ENCODE measurements around the gene PRRT1. TPM values are rescaled to one million over a fixed set of nuclear protein-coding genes. Genes with fewer than 3 reads are reported as not detected.

The PRRT1 gene
- total and polyA plus RNA-seq, 2 experiments from 2014 or later: 1.2 to 2.1 TPM

- in situ Hi-C loops (cut with MboI): no loop called here
- Histone ChIP-seq H4K20me1 (ENCODE audit: insufficient read depth) (no peaks in the 10 kb centered on the region), H3K27ac (no peak overlapping the region), H3K79me2 (ENCODE audit: insufficient read depth) (peaks cover 11% of the 10 kb centered on the region), H3K4me3 (no peak overlapping the region), H3K4me2 (ENCODE audit: unreplicated experiment) (peak overlapping the region; percentile 53), H3F3A (ENCODE audit: insufficient read depth) (no peaks in the 10 kb centered on the region; the same call in 1 of the 2 replicates), H2AFZ (peak overlapping the region; percentile 77), H3K4me1 (ENCODE audit: insufficient read depth) (peaks cover 17% of the 10 kb centered on the region; the same call in 1 of the 2 replicates), H3K27me3 (replicated peaks; ENCODE audit: insufficient read depth) (no peaks in the 10 kb centered on the region), H3K9me3 (ENCODE audit: low read depth) (no peaks in the 10 kb centered on the region), H3K9me2 (ENCODE audit: insufficient read depth) (no peaks in the 10 kb centered on the region), H3K36me3 (ENCODE audit: low read depth) (no peaks in the 10 kb centered on the region), H3K9ac (no peak overlapping the region)
- TF ChIP-seq EZH2phosphoT487 (IDR thresholded peaks at IDR 0.05; ENCODE audit: insufficient read depth, low read depth) (no peak), EZH2 (IDR thresholded peaks at IDR 0.05; ENCODE audit: insufficient read depth, poor library complexity, severe bottlenecking) (no peak)
- DNase-seq: peak; percentile 61
- 58 to 61% methylated on average over 4 of the region's 4 CpGs for WGBS, 2 experiments (ENCODE audit: low coverage in 1 of 2, low lambda C conversion rate in 2 of 2, missing lambda C conversion rate in 2 of 2)
Measured at GRCh38 chr6:32133786-32134185, 18.0 kb downstream of the PRRT1 start.

GRCh38 chr6:32132110-32132509, 19.6 kb downstream of the PRRT1 start:
- Histone ChIP-seq H3K79me2 (ENCODE audit: insufficient read depth) (peaks cover 23% of the 10 kb centered on the region), H3K27ac (no peak overlapping the region), H4K20me1 (ENCODE audit: insufficient read depth) (no peaks in the 10 kb centered on the region), H3K4me2 (ENCODE audit: unreplicated experiment) (no peak overlapping the region), H3K9me3 (ENCODE audit: low read depth) (no peaks in the 10 kb centered on the region), H3K9ac (no peak overlapping the region), H3K36me3 (ENCODE audit: low read depth) (no peaks in the 10 kb centered on the region), H3F3A (ENCODE audit: insufficient read depth) (no peaks in the 10 kb centered on the region; the same call in 1 of the 2 replicates), H3K27me3 (replicated peaks; ENCODE audit: insufficient read depth) (no peaks in the 10 kb centered on the region), H3K4me1 (ENCODE audit: insufficient read depth) (peaks cover 24% of the 10 kb centered on the region; the same call in 1 of the 2 replicates), H3K9me2 (ENCODE audit: insufficient read depth) (no peaks in the 10 kb centered on the region), H3K4me3 (no peak overlapping the region), H2AFZ (no peak overlapping the region)
- in situ Hi-C loops (cut with MboI): no loop called here
- TF ChIP-seq EZH2 (IDR thresholded peaks at IDR 0.05; ENCODE audit: insufficient read depth, poor library complexity, severe bottlenecking) (no peak), EZH2phosphoT487 (IDR thresholded peaks at IDR 0.05; ENCODE audit: insufficient read depth, low read depth) (no peak)
- DNase-seq: no peak

DNA sequence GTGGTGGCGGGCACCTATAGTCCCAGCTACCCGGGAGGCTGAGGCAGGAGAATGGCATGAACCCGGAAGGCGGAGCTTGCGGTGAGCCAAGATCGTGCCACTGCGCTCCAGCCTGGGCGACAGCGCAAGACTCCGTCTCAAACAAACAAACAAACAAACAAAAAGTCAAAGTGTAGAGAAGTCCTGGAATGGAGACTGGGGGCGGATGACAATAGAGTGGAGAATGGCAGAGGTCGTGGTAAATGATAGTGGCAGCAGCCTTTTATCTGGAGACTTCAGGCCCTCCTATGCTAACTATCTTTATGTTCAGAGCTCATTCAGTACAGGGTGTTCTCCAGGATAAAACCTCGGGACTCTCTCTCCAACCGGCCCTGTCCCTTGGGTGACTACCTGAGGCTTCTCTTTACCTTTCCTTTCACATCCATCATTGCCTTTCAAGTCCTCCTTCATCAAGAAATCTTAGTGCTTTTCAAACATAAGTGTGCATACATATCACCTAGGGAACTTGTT, 20.2 kb downstream of the PRRT1 start:
- 92 to 94% methylated on average over 14 of the region's 14 CpGs for WGBS, 2 experiments (ENCODE audit: low coverage in 1 of 2, low lambda C conversion rate in 2 of 2, missing lambda C conversion rate in 2 of 2)
- peaks cover 29% of the 10 kb centered on the region for H3K79me2 ChIP-seq (ENCODE audit: insufficient read depth)
- DNase-seq: no peak
- H4K20me1 ChIP-seq (ENCODE audit: insufficient read depth): no peaks in the 10 kb centered on the region
- H3K9me3 ChIP-seq (ENCODE audit: low read depth): no peaks in the 10 kb centered on the region
- no peak overlapping the region for H3K27ac ChIP-seq
- H3K27me3 ChIP-seq (replicated peaks; ENCODE audit: insufficient read depth): no peaks in the 10 kb centered on the region
- H3K4me1 ChIP-seq (ENCODE audit: insufficient read depth): peaks cover 30% of the 10 kb centered on the region
- no peak overlapping the region for H3K4me3 ChIP-seq
- H3K4me2 ChIP-seq (ENCODE audit: unreplicated experiment): no peak overlapping the region
- H3K9ac ChIP-seq: no peak overlapping the region
- no peaks in the 10 kb centered on the region for H3K9me2 ChIP-seq (ENCODE audit: insufficient read depth)
- H2AFZ ChIP-seq: no peak overlapping the region
- no peaks in the 10 kb centered on the region; the same call in 1 of the 2 replicates for H3F3A ChIP-seq (ENCODE audit: insufficient read depth)
- no peak for TF ChIP-seq EZH2phosphoT487 (IDR thresholded peaks at IDR 0.05; ENCODE audit: insufficient read depth, low read depth)
- no peak for TF ChIP-seq EZH2 (IDR thresholded peaks at IDR 0.05; ENCODE audit: insufficient read depth, poor library complexity, severe bottlenecking)
- H3K36me3 ChIP-seq (ENCODE audit: low read depth): peaks cover under 1% of the 10 kb centered on the region; the same call in 1 of the 2 replicates
- in situ Hi-C loops (cut with MboI): no loop called here

DNA sequence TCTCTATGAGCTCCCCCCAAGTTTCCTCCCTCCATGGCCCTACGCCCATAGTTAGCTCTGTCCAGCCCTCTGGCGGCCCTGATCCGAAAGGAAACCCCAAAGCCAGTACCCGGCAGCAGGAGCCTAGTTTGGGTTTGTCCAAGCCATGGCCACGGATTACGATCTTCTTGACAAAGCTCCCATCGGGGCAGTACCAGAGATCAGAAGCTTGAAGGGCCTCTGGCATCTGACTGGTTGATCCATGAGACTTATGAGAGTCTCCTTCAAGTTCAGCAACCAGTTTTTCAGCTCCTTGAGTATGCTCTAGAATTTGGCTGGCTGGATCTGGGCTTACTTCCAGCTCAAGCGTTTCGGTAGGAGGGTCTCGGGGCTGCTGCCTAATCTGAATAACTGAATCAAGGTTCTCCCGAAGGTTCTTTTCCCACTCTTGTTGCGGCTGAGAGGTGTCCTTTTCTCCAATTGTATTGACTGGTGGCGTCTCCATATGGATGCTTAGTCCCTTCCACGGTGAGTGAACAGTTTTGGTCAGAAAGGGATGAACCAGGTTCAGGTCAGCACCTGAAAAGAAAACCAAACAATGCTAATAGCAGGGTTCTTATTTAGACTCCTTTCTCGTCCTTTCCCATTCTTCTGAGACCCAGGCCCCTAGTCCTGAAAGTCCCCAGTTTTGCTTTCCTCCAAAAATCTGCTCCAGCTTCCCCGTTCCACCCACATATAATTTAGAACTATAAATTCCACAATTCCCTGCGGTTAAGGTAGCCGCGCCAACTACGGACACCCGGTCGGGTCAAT, 22.2 kb downstream of the PRRT1 start:
- peak overlapping the region; percentile 90 for H3K4me2 ChIP-seq (ENCODE audit: unreplicated experiment)
- WGBS, 2 experiments (ENCODE audit: low coverage in 1 of 2, low lambda C conversion rate in 2 of 2, missing lambda C conversion rate in 2 of 2): 20 to 22% methylated on average over 22 of the region's 22 CpGs
- peak; percentile 49 for DNase-seq
- H3K9me3 ChIP-seq (ENCODE audit: low read depth): no peaks in the 10 kb centered on the region
- no peaks in the 10 kb centered on the region for H4K20me1 ChIP-seq (ENCODE audit: insufficient read depth)
- no peaks in the 10 kb centered on the region; the same call in 1 of the 2 replicates for H3F3A ChIP-seq (ENCODE audit: insufficient read depth)
- peak overlapping the region; percentile 66 for H3K27ac ChIP-seq
- H3K79me2 ChIP-seq (ENCODE audit: insufficient read depth): peaks cover 49% of the 10 kb centered on the region
- in situ Hi-C loops (cut with MboI): no loop called here
- no peaks in the 10 kb centered on the region for H3K27me3 ChIP-seq (replicated peaks; ENCODE audit: insufficient read depth)
- H3K36me3 ChIP-seq (ENCODE audit: low read depth): peaks cover 7% of the 10 kb centered on the region; the same call in 1 of the 2 replicates
- H3K9ac ChIP-seq: peak overlapping the region; percentile 83
- peaks cover 32% of the 10 kb centered on the region for H3K4me1 ChIP-seq (ENCODE audit: insufficient read depth)
- H2AFZ ChIP-seq: peak overlapping the region; percentile 96
- TF ChIP-seq EZH2phosphoT487 (IDR thresholded peaks at IDR 0.05; ENCODE audit: insufficient read depth, low read depth) (no peak), EZH2 (IDR thresholded peaks at IDR 0.05; ENCODE audit: insufficient read depth, poor library complexity, severe bottlenecking) (no peak)
- peak overlapping the region; percentile 98 for H3K4me3 ChIP-seq
- H3K9me2 ChIP-seq (ENCODE audit: insufficient read depth): no peaks in the 10 kb centered on the region
